ENCODE results near the gene COLEC12. TPM values are rescaled to one million over a fixed set of nuclear protein-coding genes. Genes with fewer than 3 reads are reported as not detected.
"Not testable (repeated sequence)": the region's sequence is repeated elsewhere in the genome, so short reads cannot be mapped to it uniquely, and the experiment has no call there.

The COLEC12 gene
- total RNA-seq, 1 donor from 2014 or later: 70.0 TPM

DNA sequence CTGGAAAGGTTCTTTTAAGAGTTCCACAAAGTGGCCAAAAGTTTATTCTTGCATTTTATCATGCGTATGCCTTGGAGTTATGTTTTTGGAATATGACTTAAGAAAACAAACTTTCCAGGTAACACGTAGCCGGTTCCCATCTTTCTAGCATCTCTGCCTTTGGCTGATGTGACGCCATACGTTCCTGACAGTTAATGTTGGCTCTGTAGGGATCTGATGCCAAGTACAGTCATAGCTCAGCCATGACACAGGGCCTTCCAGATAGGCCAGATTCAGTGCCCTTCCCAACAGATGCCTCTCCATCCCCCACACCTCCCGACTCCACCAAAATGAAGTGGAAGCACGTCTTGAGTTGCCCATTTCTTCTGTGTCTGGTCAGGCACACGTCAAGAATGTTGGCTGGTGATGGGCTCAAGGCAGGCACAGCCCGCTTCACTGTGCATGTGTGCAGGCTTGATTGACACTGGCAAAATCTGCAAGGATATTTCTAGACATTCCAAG lies 181.7 kb downstream of the COLEC12 start:
- Mint-ChIP-seq H3K36me3 (peaks cover 15% of the 10 kb centered on the region), H3K4me1 (peaks cover 21% of the 10 kb centered on the region), H3K4me3 (no peak overlapping the region), H3K9me3 (no peaks in the 10 kb centered on the region), H3K27me3 (ENCODE audit: low read depth) (no peaks in the 10 kb centered on the region), H3K27ac (no peak overlapping the region)
- TF ChIP-seq, protein P1, sequence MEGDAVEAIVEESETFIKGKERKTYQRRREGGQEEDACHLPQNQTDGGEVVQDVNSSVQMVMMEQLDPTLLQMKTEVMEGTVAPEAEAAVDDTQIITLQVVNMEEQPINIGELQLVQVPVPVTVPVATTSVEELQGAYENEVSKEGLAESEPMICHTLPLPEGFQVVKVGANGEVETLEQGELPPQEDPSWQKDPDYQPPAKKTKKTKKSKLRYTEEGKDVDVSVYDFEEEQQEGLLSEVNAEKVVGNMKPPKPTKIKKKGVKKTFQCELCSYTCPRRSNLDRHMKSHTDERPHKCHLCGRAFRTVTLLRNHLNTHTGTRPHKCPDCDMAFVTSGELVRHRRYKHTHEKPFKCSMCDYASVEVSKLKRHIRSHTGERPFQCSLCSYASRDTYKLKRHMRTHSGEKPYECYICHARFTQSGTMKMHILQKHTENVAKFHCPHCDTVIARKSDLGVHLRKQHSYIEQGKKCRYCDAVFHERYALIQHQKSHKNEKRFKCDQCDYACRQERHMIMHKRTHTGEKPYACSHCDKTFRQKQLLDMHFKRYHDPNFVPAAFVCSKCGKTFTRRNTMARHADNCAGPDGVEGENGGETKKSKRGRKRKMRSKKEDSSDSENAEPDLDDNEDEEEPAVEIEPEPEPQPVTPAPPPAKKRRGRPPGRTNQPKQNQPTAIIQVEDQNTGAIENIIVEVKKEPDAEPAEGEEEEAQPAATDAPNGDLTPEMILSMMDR (IDR thresholded peaks at IDR 0.05; ENCODE audit: unreplicated experiment): no peak
- no peak for DNase-seq (ENCODE audit: low spot score in 2 of 2, unreplicated experiment in 2 of 2)

DNA sequence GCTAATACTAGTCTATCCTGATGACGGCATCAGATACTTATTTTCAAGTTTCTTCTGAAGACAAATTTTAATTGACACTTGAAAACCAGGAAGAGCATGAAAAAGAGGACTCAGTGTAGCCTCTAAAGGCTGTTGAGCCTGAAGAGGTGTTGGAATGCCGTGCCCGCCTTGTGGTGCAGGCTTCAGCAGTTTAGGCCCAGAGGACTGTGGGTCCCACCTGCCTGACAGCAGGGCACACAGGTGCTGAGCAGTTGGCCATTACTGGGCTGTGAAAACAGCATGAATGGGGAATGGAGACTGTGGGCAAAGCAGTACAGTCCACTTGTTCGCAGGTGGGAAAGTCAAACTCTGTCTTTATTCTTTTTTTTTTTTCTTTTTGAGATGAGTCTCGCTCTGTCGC lies 182.9 kb downstream of the COLEC12 start:
- H3K27ac Mint-ChIP-seq: no peak overlapping the region
- DNase-seq (ENCODE audit: low spot score in 2 of 2, unreplicated experiment in 2 of 2): no peak
- no peak overlapping the region for H3K4me3 Mint-ChIP-seq
- no peaks in the 10 kb centered on the region for H3K27me3 Mint-ChIP-seq (ENCODE audit: low read depth)
- H3K4me1 Mint-ChIP-seq: peaks cover 14% of the 10 kb centered on the region
- no peaks in the 10 kb centered on the region for H3K9me3 Mint-ChIP-seq
- TF ChIP-seq, protein P1 (IDR thresholded peaks at IDR 0.05; ENCODE audit: unreplicated experiment): no peak
- peaks cover 15% of the 10 kb centered on the region for H3K36me3 Mint-ChIP-seq

DNA sequence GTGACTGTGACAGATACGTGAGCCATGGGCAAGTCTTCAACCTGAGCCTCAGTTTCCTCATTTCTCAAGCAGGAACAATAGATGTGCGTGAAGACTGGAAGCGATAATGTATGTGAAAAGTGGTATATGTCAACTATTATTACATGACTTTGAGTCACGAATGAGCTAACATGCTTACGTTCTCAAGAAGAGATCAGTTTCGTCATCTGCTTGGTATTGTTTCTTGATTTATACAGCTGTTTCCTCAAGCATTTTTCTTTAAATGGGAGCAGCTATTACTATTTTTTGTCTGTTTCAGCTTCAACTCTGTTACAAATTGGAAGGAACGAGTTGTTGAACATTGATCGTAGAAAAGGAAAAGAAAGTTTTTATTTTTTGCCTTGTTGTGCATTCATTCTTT lies 184.1 kb downstream of the COLEC12 start:
- DNase-seq (ENCODE audit: low spot score in 2 of 2, unreplicated experiment in 2 of 2): no peak
- TF ChIP-seq, protein P1 (IDR thresholded peaks at IDR 0.05; ENCODE audit: unreplicated experiment): no peak
- H3K27me3 Mint-ChIP-seq (ENCODE audit: low read depth): no peaks in the 10 kb centered on the region
- H3K27ac Mint-ChIP-seq: no peak overlapping the region
- H3K4me1 Mint-ChIP-seq: peaks cover 3% of the 10 kb centered on the region
- H3K9me3 Mint-ChIP-seq: no peaks in the 10 kb centered on the region
- H3K36me3 Mint-ChIP-seq: peaks cover 12% of the 10 kb centered on the region
- no peak overlapping the region for H3K4me3 Mint-ChIP-seq

DNA sequence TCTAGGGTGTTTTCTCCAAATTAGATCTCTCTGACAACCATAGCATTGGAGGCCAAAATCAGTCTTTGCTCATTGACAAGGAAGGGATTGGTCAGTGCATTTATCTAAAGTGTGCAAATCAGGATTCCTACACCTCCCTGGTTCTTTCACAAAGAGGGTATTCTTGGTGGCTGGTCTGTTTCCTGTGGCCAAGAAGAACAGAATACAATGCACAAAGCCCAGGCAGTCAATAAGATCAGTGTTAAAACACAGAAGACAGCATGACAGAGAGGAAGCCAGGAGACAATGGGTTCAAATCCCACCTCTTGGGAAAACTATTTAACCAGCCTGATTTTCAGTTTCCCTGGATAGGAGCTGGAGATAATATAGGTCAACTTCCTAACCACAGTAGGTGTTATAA lies 186.6 kb downstream of the COLEC12 start:
- peaks cover 2% of the 10 kb centered on the region for H3K36me3 Mint-ChIP-seq
- H3K4me3 Mint-ChIP-seq: no peak overlapping the region
- peaks cover 1% of the 10 kb centered on the region for H3K27me3 Mint-ChIP-seq (ENCODE audit: low read depth)
- H3K9me3 Mint-ChIP-seq: peaks cover 4% of the 10 kb centered on the region
- H3K4me1 Mint-ChIP-seq: no peaks in the 10 kb centered on the region
- TF ChIP-seq, protein P1 (IDR thresholded peaks at IDR 0.05; ENCODE audit: unreplicated experiment): no peak
- H3K27ac Mint-ChIP-seq: no peak overlapping the region
- no peak for DNase-seq (ENCODE audit: low spot score in 2 of 2, unreplicated experiment in 2 of 2)

DNA sequence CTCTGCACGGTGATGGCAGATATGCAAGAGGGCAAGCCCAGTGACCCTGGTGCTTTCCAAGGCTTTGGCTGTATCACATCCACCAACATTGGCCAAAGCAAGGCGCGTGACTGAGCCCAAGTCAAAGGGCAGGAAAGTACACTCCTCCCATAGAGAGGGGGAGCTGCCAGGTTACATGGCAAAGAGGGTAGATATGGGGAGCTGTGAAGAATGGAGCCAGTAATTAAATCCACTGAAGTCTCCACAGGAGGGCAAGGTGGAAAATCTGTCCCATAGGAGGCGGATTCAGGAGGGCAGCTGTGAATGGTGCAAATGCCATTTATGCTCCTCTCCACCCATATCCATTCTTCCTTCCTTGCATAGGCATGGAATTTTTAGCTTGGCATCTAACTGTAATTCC lies 188.1 kb downstream of the COLEC12 start:
- TF ChIP-seq, protein P1 (IDR thresholded peaks at IDR 0.05; ENCODE audit: unreplicated experiment): no peak
- H3K4me1 Mint-ChIP-seq: no peaks in the 10 kb centered on the region
- no peak overlapping the region for H3K27ac Mint-ChIP-seq
- peaks cover 4% of the 10 kb centered on the region for H3K9me3 Mint-ChIP-seq
- no peak for DNase-seq (ENCODE audit: low spot score in 2 of 2, unreplicated experiment in 2 of 2)
- H3K36me3 Mint-ChIP-seq: no peaks in the 10 kb centered on the region
- no peak overlapping the region for H3K4me3 Mint-ChIP-seq
- H3K27me3 Mint-ChIP-seq (ENCODE audit: low read depth): peaks cover 2% of the 10 kb centered on the region

DNA sequence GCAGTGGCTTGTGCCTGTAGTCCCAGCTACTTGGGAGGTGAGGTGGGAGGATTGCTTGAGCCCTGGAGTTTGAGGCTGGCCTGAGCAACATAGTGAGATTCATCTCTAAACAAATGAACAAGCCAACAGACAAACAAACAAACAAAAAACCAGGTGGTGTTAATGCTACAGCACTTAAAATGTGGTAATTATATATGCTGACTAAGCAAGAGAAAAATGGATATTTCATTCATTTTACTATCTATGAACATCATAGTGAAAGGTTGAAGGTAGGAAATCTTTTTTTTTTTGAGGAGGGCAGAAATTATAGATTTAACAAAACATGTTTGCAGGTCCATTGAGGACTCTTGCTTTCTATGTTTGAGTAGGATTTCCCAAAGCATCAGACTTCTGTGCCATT lies 190.5 kb downstream of the COLEC12 start:
- Mint-ChIP-seq H3K4me3 (no peak overlapping the region), H3K9me3 (peaks cover 4% of the 10 kb centered on the region), H3K36me3 (no peaks in the 10 kb centered on the region), H3K27me3 (ENCODE audit: low read depth) (peaks cover 2% of the 10 kb centered on the region), H3K27ac (no peak overlapping the region), H3K4me1 (no peaks in the 10 kb centered on the region)
- DNase-seq (ENCODE audit: low spot score in 2 of 2, unreplicated experiment in 2 of 2): no peak
- TF ChIP-seq, protein P1 (IDR thresholded peaks at IDR 0.05; ENCODE audit: unreplicated experiment): no peak

DNA sequence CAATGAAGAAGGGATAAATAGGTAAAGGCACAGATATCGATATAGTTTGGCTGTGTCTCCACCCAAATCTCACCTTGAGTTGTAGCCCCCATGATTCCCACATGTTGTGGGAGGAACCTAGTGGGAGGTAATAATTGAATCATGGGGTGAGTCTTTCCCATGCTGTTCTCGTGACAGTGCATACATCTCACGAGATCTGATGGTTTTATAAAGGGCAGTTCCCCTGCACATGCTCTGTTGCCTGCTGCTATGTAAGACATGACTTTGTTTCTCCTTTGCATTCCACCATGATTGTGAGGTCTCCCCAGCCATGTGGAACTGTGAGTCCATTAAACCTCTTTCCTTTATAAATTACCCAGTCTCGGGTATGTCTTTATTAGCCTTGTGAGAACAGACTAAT lies 192.4 kb downstream of the COLEC12 start:
- H3K27me3 Mint-ChIP-seq (ENCODE audit: low read depth); H3K9me3 Mint-ChIP-seq; H3K4me1 Mint-ChIP-seq; H3K27ac Mint-ChIP-seq; H3K4me3 Mint-ChIP-seq; DNase-seq (ENCODE audit: low spot score in 2 of 2, unreplicated experiment in 2 of 2); H3K36me3 Mint-ChIP-seq: not testable (repeated sequence)

All from mesothelial cell of epicardium (in vitro differentiated cells).